GM19239 (cell line): ENCODE data around the gene SAA4.
"Not testable (repeated sequence)": the region's sequence is repeated elsewhere in the genome, so short reads cannot be mapped to it uniquely, and the experiment has no call there.

ENCODE experiments used
- DNase-seq: peaks from one replicate; pipeline ENCODE4 v3.0.0; 2011; ENCODE audit warnings: low spot score; ENCODE audit not compliant: insufficient read length
- FAIRE-seq: peaks from 2 replicates; lab custom pipeline; 2011; peaks lifted over from hg19 to GRCh38; lab: Jason Lieb, UNC

Gene SAA4, protein sequence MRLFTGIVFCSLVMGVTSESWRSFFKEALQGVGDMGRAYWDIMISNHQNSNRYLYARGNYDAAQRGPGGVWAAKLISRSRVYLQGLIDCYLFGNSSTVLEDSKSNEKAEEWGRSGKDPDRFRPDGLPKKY

DNA sequence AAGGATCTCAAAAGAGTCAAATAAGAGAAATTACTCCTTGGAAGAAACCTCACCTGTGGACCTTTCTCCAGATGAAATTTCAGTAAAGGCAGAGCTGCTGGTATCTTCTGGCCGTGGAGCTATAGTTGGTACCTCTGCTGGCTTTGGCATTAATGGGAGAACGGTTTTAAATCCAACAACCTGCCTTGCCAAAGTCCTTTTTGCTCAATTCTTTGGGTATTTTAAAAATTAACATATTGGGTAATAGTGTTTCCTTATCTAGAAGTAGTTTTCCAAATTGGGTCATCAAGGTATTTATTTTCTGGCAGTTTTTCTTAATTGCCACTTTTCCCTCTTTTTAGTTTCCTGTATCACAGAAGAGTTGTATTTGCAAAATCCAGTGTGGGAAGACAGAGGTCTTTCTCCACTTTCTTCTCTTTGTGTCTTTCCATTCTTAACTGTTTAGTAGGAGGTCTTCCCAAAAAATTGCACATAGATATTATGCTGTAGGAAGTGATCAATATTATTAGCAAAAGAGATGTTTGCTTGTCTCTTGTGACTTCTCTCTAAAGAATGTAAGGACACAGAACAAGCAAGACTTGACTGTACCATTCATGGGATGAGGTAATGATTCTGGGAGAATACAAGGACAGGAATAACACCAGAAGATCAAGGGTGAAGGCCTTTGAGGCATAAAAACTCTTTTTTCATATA is at the start of gene SAA4:
TSS of gene SAA4 (minus strand) at position 139 of the 693 bp plus-strand sequence. CDS start 876 bp downstream, outside the sequence.
- DNase-seq = no peak
- no peak for FAIRE-seq

DNA sequence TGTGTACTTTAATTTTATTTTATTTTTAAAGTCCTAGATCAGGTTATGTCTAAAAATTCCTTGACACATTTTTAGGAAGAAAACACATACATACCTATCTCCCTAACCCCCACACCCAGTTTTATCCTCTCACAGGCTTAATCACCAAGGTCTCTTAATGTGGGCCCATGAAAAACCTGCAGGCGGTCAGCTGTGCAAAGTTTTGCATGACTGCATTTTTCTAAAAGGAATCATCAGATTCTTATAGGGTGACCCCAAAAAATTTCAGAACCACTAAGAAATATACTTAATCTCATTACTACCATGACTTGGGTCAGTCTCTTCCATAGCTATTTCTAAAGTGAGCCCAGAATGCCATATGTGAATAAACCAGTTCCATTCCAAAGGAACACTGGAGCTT is 49.2 kb upstream of the SAA4 start:
- FAIRE-seq (no peak), DNase-seq (no peak)

DNA sequence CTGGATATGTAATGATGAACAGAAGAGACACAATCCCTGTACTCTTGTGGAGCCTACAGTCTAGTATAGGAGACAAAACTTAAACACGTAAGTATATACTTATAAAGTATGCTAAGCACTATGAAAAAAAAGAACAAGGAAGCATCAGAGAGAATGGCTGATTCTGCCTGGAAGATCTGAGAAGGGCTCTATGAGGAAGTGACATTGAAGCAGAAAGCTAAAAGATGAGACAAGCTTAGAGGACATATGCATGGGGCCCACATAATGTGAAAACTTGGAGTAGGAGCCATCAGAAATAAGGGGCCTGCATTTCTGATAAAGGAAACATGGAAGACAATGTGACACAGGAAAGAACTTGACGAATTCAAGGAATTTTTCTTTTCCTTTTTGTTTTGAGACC is 46.0 kb upstream of the SAA4 start:
- DNase-seq (no peak), FAIRE-seq (peak; percentile 49)

DNA sequence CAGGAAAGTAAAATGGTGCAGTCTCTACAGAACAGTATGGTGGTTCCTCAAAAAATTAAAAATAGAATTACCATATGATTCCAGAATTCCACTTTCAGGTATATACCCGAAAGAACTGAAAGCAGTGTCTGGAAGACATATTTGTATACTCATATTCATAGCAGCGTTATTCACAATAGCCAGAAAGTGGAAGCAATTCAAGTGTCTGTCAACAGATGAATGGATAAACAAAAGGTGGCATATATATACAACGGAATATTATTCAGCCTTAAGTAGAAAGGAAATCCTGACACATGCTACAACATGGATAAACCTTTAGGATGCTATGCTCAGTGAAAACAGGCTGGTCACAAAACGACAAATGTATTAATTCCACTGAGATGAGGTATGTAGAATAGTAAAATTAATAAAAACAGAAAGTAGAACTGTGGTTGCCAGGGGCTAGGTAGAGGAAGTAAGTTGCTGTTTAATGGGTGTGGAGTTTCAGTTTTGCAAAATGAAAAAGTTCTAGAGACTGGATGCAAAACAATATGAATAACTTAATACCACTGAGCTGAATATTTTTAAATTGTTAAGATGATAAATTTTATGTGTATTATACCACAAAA is 43.9 kb upstream of the SAA4 start:
- DNase-seq (no peak), FAIRE-seq (peak; percentile 97)

DNA sequence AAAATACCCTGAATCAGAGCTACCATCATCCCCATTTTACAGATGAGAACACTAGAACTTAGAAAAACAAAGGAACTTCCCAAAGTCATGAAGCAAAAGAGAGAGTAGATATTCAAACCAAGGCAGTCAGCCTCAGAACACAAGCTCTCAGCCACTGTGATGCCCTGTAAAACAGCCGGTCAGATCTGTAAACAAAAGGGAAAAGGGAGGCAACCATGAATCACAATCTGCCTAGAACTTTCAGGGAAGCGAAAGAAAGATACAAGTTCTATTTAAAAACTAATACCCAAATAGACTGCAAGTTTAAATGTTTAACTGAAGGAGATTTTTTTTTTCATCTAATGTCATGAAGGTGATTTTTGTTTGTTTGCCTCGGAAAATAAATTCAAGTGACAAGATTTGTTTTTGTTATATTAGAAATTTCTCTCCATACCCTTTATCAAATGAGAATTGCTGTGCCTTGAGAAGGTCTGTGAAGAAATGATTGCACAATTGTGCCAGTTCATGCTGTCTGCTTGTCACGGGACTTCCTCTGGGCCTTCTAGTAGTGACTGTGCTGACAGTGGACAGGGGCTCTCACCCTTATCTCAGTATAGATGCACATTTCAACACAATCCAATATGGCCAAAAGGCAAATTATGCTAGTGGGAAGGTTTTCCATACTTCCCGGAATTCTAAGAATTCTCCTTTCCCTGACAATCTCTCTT is 41.1 kb upstream of the SAA4 start:
- DNase-seq (no peak), FAIRE-seq (no peak)

DNA sequence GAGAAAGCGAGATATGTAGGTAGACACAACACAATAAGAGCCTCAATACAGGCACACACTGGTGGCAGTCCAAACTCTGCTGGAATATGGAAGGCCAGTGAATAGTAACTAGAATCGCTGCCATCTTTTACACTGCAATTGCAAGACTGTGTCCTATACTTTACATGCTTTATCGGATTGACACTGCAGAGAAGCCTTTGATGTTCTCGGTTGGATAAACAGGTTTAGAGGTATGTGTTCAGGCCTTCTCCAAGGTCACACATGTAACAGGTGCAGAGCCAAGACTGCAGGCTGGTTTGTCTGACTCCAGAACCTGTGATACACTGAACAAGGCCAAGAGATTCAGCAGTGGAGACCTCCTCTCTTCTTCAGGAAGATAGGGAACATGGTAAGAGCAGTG is 34.6 kb upstream of the SAA4 start:
- FAIRE-seq (no peak), DNase-seq (no peak)

DNA sequence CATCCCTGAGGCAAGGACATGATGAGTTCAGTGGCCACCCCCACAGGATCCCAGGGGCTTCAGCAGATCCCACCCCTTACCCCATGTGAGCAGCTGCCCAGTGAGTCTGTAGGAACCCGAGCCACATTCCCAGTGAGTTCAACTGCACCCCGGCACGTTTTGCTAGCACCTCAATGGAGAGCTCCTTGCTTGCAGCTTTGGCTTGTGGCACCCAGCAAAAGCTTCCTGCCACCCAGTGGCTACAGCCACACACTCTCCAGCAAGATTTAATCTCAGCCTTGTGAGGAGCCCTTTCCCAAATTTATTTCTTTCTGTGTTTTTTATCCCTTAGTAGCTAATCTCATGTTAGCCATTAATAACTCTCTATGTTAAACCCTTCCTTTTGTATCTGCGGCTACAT is 33.5 kb upstream of the SAA4 start:
- FAIRE-seq (no peak), DNase-seq (no peak)

DNA sequence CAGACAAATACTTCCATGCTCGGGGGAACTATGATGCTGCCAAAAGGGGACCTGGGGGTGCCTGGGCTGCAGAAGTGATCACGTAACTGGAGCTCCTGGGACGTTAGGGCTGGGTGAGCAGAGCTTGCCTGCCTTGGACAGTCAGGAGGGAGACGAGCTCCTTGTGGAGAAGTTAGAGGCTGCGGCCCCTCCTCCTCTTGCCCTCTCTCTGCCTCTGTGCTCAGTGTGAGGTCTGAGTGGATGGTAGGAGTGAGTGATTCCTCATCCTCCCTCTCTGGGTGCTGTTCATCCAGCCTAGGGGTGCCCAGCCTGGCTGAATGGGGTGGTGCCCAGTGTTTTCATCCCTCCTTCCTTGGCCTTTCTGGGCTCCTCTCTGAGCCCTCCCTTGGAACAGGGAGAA is 32.6 kb upstream of the SAA4 start:
- not testable (repeated sequence) for FAIRE-seq, DNase-seq

DNA sequence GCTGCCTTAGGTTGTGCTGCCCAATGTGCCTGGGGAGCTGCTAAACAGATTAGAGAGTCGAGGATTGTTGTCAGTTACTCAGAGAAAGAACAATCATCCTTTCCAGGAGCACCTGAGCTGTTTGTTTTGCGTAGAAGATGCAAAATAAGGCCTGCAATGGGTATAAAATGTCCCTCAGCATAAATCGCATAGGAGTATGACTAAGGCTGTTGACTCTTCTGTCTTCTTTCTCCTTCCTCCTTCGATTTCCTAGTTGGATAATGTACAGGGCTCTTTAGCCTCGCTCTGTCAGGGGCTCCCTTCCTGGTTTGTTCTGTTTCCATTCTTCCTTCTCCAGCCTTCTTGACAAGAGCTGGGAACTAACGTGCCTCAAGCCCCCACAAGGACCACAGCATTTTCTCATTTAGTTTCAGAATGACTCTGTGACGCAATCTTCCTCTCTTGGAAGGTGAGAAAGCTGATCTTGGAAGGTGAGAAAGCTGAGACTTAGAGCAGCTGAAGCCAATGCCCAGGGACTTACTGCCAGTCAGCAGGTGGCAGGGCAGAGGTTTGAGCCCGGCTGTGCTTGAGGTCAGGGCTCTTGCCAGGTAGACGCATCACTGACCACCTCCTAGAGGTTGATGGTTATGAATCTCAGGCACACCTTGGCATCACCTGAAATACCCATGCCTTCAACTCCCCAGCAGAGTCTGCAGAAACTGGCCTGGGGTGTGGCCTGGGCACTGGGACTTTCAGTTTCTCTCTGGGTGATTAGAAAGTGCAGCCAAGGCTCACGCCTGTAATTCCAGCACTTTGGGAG is 30.9 kb upstream of the SAA4 start:
- not testable (repeated sequence) for DNase-seq
- FAIRE-seq = peak; percentile 95

DNA sequence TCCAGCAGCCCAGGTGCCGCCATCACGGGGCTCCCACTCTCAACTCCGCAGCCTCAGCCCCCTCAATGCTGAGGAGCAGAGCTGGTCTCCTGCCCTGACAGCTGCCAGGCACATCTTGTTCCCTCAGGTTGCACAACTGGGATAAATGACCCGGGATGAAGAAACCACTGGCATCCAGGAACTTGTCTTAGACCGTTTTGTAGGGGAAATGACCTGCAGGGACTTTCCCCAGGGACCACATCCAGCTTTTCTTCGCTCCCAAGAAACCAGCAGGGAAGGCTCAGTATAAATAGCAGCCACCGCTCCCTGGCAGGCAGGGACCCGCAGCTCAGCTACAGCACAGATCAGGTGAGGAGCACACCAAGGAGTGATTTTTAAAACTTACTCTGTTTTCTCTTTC is 29.3 kb upstream of the SAA4 start, which contains the start of gene SAA1:
TSS of gene SAA1 (plus strand) at position 316 of the 400 bp plus-strand sequence. CDS start 624 bp downstream, outside the sequence.
- DNase-seq = no peak
- peak; percentile 14 for FAIRE-seq

DNA sequence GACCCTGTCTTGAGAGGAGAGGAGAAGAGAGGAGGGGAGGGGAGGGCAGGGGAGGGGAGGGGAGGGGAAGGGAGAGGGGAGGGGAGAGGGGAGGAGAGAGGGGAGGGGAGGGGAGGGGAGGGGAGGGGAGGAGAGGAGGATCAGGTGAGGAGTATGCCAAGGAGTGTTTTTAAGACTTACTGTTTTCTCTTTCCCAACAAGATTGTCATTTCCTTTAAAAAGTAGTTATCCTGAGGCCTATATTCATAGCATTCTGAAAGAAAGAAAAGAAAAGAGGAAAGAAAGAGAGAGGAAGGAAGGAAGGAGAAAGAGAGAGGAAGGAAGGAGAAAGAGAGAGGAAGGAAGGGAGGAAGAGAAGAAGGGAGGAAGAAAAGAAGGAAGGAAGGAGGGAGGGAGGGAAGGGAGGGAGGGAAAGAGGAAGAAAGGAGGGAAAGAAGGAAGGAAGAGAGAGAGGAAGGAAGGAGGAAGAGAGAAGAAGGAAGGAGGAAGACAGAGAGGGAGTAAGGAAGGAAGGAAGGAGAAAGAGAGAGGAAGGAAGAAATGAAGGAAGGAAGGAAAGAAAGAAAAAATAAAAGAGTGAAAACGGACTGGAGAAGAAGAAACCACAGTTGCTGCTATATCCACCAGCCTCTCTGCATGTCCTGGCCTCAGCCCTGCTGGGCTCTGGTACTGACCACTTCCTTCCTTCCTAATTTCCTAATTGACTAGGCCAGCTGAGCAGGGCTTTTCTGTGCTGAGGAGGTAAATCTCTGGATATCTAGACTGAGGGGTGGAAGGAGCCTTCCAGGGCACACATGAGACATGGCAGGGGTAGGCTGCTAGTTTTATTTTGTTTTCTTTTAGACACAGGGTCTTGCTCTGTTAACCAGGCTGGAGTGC is 28.3 kb upstream of the SAA4 start:
- DNase-seq = no peak
- FAIRE-seq = no peak

DNA sequence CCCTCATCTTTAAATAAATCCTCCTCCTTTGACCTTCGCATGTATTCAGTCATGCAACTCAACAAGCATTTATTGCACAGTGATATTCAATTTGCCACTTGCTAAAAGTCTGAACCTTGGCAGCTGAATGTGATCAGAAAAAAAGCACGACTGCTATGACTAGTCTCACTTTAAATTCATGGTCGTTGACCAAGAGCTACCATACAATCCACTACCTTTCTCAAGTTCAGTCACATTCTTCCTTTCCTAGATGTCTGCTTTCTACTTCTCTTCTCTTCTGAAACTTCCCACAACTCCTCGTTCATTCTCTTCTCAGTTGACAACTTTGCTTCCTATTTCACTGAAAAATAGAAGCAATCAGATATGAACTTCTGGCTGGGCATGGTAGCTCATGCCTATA is 27.4 kb upstream of the SAA4 start:
- DNase-seq (no peak), FAIRE-seq (peak; percentile 77)

DNA sequence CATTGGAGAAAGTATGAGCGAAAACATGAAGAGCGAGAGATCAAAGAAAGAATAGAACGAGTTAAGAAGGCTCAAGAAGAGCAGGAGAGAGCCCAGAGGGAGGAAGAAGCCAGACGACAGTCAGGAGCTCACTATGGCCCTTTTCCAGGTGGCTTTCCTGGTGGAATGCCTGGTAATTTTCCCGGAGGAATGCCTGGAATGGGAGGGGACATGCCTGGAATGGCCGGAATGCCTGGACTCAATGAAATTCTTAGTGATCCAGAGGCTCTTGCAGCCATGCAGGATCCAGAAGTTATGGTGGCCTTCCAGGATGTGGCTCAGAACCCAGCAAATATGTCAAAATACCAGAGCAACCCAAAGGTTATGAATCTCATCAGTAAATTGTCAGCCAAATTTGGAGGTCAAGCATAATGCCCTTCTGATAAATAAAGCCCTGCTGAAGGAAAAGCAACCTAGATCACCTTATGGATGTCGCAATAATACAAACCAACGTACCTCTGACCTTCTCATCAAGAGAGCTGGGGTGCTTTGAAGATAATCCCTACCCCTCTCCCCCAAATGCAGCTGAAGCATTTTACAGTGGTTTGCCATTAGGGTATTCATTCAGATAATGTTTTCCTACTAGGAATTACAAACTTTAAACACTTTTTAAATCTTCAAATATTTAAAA is 26.2 kb upstream of the SAA4 start:
- DNase-seq = not testable (repeated sequence)

DNA sequence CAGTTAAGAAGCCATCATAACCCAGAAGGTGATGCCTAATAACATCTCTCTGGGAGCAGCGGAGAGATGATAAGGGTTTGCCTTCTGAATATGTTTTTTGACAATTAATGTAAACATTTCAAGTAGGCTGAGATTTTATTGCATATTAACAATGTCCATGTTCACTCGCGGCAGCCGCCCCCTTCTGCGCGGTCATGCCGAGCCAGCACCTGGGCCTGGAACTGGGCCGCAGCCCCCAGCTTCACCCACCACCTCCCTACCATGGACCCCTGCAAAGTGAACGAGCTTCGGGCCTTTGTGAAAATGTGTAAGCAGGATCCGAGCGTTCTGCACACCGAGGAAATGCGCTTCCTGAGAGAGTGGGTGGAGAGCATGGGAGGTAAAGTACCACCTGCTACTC is 25.1 kb upstream of the SAA4 start:
- no peak for DNase-seq
- FAIRE-seq = no peak

More for the DNA sequence above, 26.2 kb upstream of the SAA4 start:
- FAIRE-seq = not testable (repeated sequence)

DNA sequence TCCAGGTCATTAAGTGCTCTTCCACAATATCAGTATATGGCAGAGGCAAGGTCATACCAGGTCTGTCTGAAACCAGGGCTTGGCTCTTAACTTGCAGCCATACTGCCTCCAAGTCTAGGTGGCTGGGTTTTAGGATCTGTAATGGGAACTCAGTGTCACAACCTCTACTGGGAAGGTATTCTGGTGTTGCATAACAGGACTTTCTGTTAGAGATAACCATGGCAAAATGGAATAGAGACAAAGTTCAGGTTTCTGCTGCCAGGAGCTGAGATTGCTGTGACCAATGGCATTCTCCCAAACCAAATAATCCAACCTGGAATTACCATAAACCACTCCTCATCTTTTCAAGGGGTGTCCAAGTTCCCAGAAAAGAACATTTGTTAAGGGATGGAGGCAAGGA is 22.7 kb upstream of the SAA4 start:
- FAIRE-seq (no peak), DNase-seq (no peak)

DNA sequence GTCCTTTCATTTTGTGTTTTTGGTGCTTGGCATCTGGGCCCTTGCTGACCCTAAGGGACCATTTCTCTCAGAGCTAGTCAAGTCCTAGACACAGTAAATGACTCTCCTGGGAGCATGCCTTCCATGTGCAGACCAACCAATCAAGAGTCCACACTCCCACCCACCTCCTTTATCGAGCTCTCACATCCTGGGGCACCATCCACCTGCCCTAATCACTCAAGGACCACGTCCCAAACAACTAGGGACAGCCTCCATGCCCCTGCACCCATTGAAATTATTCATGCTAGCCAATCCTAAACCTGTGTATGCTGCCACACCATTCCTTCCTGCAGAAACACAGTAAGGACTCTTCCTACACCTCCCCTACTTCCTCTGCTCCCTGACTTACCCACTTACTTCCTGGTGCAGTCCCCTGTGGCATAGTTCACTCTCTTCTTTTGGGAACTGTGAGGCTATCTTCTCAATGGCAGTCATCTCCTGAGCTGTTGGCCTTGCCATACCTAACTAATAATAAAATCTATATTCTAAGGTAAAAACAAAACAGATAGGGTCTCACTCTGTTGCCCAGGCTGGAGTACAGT is 18.3 kb upstream of the SAA4 start:
- DNase-seq (no peak), FAIRE-seq (no peak)

DNA sequence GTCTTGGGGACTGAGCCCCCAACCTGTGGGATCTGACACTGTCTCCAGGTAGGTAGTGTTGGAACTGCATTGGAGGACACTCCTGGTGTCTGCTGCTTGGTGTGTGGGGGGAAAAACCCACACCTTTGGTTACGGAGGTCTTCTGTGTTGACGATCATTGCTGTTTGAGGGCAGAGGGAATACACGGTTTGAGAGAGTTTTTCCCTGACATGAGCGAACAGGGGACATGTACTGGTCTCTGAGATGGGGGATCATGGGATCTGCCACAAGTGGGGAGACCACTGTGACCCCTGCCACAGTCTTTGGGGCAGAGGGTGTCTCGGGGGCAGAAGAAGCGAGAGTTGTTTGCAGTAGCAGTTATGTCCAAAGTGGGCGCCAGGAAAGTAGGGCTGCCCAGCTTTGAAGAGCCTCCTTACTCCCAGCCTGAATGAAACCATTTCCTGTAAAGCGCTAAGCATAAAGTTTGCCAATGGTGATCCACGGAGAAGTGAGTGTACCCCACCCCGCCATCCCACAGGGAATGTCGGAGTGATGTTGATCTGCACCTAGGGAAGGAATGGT is 17.3 kb upstream of the SAA4 start:
- FAIRE-seq = no peak
- DNase-seq = no peak

DNA sequence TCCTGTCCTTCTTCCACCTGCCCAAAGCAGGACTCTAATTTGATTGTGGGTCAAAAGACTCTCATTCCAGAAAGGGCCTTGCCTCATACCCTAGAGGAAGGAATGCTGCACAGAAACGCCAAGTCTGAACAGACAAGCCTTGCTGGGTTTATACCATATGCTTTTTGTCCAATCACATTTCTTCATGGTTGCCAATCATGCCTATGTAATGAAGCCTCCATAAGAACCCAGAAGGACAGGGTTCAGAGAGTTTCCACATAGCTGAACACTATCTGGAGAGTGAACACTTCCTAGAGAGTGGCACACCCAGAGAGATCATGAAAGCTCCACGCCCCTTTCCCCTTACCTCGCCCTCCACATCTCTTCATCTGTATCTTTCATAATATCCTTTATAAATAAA is 16.6 kb upstream of the SAA4 start:
- no peak for DNase-seq

More for the DNA sequence above, 16.6 kb upstream of the SAA4 start:
- FAIRE-seq = no peak
